Measurements from ENCODE around the gene C17orf50.

Gene C17orf50

DNA sequence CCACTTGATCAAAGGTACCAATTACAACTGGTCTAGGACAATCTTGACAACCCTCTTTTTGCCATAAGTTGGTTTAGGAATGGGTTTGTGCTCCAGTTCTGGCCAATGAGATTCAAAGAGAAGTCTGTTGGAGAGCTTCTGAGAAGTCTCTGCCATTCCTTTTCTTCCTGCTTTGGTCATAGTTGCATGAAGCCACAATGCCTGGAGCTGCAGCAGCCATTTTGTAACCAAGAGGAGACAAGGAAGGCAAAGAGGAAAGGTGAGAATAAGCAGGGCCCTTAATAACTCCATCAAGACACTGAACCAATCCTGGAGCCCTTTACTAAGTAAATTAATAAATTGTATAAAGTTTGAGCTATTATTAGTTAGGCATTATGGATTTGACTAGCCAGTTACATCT, 3.4 kb upstream of the C17orf50 start:
- DNase-seq = no peak

DNA sequence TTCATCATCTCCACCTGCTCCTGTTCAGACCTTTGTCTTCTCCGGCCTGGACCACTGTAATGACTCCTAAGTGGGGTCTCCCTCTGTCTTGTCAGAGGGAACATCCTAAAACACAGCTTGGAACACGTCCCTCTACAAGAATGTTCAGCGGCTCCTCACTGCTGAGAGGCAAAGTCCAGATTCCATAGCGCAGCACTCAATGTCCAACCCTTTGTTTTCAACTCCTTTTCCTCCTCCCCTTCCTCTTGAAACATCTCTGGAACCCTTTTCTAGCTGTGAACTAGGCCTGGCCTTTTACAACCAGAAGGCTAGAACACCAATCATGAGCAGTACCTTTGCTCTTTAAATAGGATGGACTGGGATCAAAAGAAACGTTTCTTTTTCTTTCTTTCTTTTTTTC, 914 bp downstream of the C17orf50 start:
- no peak for DNase-seq

DNA sequence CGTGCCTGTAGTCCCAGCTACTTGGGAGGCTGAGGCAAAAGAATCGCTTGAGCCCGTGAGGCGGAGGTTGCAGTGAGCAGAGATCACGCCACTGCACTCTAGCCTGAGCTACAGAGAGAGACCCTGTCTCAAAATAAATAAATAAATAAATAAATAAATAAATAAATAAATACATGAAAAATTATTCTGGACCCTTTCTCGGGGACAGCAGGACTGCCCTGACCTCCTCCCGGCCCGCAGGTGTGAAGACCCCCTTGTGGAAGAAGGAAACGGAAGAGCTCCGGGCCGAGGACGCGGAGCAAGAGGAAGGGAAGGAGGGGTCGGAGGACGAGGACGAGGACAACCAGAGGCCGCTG, 3.1 kb downstream of the C17orf50 start:
- DNase-seq = no peak

DNA sequence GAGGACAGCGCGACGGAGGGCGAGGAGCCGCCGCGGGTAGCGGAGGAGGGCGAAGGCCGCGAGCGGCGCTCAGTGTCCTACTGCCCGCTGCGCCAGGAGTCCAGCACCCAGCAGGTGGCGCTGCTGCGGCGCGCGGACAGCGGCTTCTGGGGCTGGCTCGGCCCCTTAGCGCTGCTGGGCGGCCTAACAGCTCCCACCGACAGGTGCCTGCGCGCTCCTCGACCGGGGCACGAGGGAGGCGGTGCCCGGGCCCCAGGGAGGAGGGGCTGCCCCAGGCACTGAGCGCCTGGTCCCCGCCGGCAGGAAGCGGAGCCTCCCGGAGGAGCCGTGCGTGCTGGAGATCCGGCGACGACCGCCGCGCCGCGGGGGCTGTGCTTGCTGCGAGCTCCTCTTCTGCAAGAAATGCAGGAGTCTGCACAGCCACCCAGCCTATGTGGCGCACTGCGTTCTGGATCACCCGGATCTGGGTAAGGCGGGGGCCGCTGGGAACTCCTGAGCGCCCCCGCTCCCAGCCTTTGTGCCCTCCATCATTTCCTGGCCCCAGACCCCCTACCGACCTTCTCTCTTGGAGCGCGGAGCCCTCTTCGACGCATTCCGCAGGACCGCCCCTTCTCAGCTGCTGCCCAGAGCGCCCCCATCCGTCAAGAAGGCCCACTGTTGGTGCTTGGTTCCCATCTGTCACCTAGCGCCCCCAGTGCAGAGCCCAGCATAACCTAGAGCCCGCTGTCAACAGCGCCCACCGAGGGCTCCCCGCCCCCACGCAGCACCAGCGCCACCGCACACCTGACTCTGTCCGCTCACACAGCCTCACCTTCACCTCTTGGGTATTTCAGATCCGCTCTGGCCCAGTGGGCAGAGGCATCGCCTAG, 3.7 kb downstream of the C17orf50 start:
- peak; percentile 81 to 88 for DNase-seq

DNA sequence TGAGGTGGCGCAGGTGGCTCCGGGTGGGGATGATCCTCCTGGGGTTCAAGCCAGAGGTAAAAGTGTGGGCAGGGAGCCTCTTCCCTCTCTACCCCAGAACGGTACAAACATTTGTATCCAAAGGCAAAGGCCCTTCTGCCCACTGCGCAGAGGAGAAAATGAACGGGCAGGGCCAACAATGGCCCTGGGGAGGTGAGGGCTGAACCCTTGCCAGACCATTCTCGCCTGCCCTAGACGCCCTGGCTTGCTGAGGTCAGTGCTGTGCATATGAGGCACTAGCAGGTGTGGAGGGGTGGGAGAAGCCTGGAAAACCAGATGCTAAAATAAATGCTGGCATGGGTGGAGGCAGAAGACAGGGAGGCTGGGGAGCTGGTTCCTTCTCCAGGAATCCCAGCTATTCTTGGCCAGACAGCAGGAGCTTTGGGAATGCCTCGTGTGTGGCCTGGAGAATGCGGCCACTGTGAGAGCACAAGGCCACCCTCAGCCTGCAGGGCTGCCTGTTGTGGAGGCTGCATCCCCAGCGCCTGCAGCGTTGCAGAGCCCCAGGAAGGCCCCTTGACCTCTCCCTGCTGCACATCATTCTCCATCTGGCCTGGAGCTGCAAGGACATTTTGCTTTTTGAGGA, 4.5 kb downstream of the C17orf50 start:
- no peak for DNase-seq

DNA sequence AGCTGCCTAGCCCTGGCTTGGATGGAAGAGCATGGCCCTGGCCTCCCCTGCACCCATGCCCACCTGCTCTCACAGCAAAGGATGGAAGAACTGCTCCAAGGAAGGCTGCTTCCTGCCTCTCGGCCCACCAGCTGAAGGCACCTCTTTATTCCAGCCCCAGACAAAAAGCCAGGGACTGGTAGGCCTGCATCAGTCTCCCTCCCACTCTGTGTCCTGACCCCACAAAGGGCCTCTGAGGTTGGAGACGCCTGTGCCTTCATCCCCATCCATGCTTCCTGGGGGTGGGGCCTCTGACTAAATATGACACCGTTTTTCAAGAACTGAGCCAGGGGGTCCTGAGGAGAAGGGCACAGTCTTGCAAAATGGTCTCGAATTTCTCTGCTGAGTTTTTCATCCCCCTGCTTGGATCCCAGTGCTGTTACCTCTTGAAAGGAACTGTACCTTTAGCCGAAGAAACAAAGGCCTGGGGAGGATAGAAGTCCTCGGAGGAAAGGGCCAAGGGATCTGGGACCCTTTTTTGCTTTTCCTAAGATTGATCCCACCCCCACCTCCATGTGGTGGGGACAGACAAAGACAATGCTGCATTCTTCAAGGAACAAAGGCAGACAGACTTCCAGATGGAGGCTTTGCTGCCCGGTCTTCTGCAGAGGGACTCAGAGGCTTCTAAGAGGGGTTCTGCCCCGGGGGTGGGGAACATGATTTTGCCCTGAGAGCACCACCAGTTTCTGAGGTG, 5.2 kb downstream of the C17orf50 start:
- no peak for DNase-seq

DNA sequence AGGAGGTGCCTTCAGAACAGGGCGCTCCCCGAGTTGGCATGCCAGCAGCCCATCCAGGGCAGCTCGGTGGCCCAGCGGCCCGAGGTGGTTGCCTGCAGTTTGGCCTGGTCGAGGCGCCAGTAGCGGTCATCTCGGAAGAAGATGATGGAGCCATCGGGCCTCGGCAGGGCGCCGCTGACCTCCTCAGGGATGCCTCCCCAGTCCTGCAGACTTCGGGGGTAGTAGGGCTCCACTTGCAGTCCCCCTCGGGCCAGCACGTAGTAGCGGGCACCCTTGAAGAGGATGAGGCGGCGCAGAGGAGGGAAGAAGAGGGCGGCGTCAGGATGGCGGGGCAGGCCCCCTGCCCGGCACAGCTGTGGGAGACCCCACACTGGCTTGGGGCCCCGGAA, 5.8 kb downstream of the C17orf50 start:
- no peak for DNase-seq

DNA sequence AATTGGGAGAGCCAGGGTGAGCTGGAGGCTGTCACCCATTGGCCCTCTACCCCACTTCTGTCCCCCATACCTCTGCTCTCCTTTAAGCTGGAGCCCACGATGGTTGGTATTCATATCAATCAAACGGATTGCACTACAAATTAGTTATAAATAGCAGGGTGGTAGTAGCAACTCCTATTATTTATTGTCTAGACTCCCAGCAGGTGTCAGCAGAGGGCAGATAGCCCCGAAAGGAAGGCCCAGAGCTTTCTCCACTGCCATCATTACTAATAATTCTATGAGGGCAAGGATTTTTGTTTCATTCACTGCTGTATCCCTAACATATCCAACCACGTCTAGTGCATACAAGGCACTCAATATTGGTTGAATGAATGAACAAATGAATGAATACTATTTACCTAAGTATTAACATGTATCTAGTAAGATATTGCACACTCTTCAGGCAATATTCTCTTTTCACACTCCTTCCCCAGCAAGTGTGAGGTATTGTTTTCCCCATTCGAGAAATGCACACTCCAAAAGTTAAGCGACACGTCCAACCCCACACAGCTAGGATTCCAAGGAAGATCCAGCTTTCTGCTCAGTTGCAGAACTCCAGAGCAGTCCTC, 6.3 kb downstream of the C17orf50 start:
- DNase-seq = peak; percentile 17 to 21

DNA sequence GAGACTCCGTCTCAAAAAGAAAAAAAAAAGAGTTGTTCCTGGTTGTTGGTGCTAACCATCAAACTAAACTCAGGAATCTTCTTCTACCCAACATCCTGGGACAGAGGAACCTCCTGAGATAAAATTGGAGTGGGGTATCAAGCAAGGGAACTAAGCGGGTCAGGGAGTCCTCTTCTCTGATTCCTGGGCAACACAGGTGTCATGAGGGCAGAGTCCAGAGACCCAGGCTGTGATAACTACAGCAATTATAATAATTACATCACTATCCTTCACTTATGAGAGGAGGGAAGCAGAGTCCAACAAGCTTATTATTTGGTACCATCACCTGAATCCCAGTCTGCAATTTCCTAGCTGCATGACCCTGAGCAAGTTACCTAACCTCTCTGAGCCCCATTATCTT, 8.1 kb downstream of the C17orf50 start:
- DNase-seq = no peak

DNA sequence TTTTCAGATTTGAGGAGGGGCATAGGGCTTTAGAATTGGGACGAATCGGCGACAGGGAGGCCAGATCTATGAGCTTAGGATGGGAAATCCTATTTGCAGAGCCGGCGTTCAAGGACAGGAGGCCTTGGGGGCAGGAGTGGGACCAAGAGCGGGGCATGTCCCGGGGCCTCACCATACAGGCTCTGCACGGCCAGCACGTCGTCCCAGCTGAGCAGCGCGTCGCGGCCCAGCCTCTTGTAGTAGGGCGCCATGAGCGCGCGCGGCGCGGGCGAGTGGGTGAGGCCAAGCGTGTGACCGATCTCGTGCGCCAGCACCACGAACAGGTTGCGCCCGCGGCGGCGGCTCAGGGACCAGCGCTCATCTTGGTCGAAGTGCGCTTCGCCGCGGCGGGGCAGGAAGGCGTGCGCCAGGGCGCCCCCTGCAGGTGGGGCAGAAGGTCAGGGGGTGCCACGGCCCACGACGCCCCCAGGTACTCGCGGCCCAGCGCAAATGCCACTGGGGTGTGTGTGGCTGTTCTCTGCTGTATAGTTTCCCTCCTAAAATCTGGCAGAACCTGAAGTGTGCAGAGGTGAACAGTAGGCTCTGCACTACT, 9.3 kb downstream of the C17orf50 start:
- no peak for DNase-seq

DNA sequence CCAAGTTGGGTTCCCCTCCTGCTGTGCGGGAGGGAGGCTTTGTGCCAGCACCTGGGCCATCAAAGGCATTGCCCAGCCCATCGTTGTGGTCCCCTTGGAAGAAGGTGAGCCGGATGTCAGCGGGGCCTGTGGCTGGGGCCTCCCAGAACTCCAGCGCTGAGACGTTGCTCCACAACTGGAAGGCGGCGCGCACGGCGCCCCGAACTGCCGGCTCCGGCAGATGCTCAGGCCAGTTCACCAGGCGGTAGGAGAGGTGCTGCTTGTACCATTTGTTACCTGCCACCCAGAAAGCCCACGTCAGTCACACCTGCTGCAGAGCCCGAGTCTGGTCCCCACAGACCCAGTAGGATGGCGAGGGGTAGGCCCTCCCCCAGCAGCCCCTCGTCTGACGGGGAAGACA, 12.4 kb downstream of the C17orf50 start:
- DNase-seq = no peak

DNA sequence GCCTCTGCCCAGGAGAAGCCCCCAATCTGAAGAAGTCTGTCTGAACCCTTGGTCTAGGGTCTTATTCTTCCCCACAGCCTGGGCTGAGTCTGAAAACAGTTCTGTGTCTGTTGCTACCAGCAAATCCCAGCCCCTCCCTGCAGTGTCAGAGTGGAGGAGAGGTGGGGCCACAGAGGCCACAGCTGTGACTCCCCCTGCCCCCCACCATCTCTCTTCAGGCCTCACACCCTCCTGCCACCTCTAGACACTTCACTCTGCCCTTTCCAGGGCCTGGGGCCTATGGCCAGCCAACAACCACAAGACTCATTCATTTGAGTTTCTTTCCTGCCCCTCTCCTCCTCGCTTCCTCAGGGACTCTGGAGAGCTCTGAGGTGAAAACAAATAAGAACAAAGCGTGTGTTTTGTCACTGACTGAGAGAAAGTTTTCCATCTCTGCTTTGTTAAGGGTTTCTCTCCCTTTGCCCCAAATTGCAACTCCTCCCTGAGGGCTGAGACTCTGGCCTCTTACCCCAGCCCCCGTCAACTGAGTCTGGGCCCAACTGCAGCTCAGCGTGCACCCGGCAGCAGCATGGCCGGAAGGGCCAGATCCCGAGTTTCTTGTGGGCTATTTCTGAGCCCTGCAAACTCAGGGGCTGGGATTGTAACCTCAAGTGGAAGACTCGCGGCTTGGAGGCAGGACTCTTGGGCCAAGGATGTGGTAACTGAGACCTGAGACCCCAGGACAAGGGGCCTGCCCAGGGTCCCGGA, 13.2 kb downstream of the C17orf50 start:
- DNase-seq = no peak

DNA sequence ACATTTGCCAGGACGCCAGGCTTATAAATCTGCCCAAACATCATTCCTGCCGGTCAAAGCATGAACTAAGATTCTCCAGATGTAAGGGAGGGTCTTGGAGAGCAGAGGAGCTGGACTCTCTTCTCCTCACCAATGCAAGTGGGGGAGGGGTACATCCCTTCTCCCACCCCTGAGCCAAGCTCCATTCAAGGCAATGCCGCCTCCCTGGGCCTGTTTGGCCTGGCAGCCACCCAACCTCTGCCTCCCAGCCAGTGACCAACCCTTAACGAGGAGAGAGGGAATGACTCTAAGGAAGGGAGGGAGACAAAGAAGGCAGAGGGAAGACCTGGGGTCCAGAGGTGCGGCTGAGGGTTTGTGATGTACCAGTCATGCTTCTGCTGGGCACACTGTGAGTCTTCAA, 13.8 kb downstream of the C17orf50 start:
- no peak for DNase-seq

DNA sequence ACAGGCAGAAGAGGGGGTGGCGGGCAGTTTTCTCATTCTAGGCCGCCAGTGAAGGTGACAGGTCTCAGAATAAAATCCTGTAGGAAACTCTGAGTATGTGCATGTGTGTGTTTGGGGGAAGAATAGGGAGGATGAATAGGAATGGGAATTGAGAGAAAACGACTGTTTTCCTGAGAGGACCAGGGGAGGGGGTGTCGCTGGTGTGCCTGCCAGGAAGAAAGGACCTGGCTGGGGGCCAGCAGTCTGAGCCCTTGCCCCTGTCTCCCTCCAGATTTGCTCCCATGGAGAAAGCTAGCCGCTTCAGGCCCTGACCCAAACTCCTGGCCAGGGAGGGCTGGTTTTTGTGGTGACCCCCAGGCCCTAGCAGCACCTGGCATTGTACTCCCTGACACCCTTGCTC, 14.4 kb downstream of the C17orf50 start:
- no peak for DNase-seq

DNA sequence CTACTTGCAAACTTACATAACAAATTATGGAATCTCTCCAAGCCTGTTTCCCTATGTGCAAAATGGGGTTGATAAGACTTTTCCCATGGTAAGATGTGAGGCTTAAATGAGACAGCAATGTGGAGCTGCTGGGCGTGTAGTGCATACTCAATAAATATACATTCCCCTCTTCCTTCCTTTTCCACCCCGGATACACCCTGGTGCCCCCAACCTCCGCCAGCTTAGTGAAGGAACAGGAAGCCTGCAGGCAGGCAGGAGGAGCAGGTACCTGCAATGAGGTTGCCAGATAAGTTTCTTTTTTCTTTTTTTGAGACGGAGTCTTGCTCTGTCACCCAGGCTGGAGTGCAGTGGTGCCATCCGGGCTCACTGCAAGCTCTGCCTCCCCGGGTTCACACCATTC, 14.9 kb downstream of the C17orf50 start:
- DNase-seq = no peak

DNA sequence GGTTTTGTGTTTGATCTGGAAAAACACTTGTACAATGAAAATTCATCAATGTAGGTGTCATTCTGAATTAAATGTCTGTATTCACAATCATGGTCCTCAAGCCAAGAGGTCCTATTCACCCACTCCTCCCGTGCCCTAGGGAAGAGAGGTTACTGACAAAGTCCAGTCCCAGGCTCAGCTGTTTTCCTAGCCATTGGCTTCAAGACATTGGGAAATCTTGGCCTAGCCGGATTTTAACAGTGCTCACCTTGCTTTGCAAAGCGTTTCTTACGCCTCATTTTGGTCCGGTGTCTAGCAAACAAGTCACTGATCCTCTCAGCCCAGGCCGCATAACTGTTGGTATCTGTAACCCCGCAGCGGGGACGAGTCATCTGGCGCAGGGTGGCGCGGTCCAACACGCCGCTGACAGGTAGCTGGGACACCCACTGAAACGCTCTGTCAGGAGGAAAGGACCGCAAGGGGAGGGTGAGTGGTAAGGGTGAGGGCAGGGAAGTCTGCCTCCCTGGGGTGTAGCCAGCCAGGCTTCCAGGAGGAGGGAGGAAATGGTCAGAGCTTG, 18.0 kb downstream of the C17orf50 start:
- DNase-seq = no peak

DNA sequence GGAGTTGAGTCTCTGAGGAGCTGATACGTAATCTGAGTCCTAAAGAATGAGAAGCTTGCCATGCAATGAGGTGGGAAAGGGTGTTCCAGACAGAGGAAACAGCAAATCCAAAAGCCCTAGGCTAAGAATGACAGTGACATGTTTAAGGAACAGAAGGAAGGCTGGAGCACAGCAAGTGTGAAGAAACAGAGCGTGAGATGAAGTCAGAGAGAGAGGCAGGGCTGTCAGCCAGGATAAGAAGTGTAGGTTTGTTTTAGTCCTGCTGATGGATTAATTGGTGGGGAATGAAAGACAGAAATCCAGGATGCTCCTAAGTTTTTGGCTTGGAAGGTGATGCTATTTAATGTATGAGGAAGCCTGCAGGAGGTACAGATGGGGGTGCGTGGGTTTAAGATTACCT, 20.3 kb downstream of the C17orf50 start:
- DNase-seq = no peak

DNA sequence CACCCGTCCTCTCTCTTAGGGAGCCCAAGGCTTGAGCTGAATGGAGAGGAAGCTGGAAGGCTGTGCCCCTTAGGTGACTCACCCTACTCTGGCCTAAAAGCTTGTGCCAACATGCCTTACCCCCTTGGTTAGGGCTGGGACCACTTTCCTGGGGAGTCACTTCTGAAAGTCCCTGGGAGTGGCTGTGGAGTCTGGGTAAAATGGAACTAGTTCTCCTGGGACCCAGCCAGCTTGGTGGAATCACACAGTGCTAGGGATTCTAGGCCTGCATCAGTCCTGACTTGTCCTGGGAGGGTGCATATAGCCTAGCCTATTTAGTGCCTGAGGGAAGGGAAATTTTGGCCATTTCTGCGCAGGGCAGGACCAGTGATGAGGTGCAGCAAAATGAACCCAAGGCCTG, 24.2 kb downstream of the C17orf50 start:
- no peak for DNase-seq

DNA sequence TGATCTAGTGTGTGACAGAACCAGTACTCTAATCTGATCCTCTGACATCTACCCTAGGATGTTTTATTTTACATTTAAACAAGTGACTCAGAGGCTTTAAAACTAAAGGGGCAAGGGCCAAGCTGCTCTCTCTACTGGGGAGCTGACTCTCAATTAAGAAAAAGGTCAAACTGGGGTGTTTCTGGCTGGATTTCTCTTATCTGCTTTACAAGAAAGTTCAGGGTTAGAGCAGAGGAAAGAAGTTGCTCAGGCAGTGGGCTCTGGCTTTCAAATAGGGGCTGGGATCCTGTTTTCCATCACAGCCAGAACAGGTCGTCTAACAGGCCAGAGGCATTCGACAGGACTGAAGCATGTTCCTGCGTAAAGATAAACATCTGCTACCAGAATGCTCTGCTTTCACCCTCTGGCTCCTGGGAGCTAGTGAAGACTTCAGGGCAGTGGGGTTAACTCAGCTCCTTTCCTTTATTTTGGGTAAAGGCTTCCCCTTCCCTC, 26.3 kb downstream of the C17orf50 start:
- DNase-seq = no peak

DNA sequence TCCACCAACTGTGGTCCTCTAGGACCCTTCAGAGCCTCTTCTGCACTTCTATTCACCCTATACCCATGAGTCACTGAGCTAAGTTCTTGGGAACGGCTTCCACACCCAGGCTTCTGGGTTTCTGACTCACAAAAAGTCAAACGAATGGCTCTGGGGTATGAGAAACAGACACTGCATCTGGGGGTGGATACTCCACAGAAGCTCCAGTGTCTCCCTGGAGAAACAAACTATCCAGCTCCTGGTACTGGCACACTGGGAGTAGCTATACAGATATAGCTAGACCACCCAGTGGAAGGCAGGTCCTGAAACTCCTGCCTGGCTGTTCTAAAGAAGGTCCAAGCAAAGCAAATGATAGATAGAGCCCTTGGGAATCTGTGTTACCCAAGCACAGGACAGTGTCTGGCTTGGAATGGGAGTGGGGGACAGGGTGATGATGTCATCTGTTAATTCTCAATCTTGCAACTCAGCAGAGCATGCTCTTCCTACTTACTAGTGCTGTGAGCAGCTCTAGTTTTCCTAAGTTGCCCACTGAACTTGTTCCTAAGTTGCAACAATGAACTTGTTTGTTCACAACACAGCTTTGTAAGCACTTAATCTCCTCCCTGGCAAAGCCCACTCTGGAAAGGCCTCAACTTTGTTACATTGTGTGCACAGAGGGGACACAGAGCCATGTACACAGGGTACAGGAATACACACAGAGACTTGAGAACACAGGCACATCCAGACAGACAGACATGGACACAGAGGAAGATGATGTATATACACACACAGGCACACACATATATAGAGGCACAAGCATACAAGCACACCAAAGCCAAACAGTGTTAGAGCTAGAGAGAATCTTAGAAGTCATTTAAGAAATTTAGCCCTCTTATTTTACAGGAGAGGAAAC, 28.0 kb downstream of the C17orf50 start:
- DNase-seq = peak in 1 of 2 experiments; percentile 9

DNA sequence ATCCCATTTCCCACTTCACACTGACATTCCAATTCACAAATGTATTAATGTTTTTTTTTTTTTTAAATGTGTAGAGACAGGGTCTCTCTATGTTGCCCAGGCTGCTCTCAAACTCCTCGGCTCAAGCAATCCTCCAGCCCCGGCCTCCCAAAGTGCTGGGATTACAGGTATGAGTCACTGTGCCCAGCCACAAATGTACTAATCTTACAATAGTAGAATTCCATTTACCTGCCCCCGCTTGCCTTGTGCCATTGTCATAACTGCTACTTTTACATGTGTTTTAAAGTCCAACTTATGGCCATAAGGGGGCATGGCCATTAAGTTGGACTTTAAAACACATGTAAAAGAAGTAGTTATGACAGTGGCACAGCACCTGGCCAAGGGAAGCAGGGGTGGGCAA, 30.2 kb downstream of the C17orf50 start:
- no peak for DNase-seq
